ENCODE measurements around the gene GASK1A. TPM values are rescaled to one million over a fixed set of nuclear protein-coding genes. Genes with fewer than 3 reads are reported as not detected.

The GASK1A gene
- total and polyA plus RNA-seq, 10 of the 15 experiments (the other 5 are each of a cell fraction or from before 2014, with no cell fraction given), result 0.18 TPM; not detected in 9

GRCh38 chr3:43004282-43004681 lies 25.2 kb downstream of the GASK1A start:
- no TSS peak for BruUV-seq (replicated peaks)
- intact Hi-C loops (cut with micrococcal nuclease; ENCODE audit: unreplicated experiment), result no loop called here
- ChIA-PET POLR2A (no interaction called here), CTCF (interaction anchor here (0.6 kb wide), 1 partner anchor 20 kb away, joined by 3 read pairs; no protein-coding TSS in a partner anchor), RAD21 (ENCODE audit: unreplicated experiment) (no interaction called here), SMC1A (ENCODE audit: uncharacterized antibody, unreplicated experiment) (no interaction called here)
- Histone ChIP-seq H3K4me2 (ENCODE audit: control insufficient read depth, insufficient read depth) (no peak overlapping the region), H3K9ac (ENCODE audit: control insufficient read depth, insufficient read depth, low read length) (no peak overlapping the region), H3K4me1 (ENCODE audit: control insufficient read depth, insufficient read depth, low read length) (no peaks in the 10 kb centered on the region), H3K27ac (ENCODE audit: control insufficient read depth, insufficient read depth) (no peak overlapping the region), H4K20me1 (ENCODE audit: control insufficient read depth, insufficient read depth) (0 out of 2 replicates have a peak, but pooled peaks cover 2% of the 10 kb centered on the region), H3K4me3 (no peak overlapping the region), H2AFZ (ENCODE audit: control insufficient read depth, low read depth, low read length) (no peak overlapping the region), H3K27me3 (replicated peaks in 1 of 2; ENCODE audit: control insufficient read depth in 2 of 2, insufficient read depth in 2 of 2, low read length in 1 of 2) (no peaks in the 10 kb centered on the region; a peak in 2 of 4 replicates), H3K79me2 (ENCODE audit: control insufficient read depth, insufficient read depth, low read length) (no peaks in the 10 kb centered on the region), H3K36me3 (ENCODE audit: control insufficient read depth in 2 of 2, insufficient read depth in 2 of 2, low read length in 1 of 2) (no peaks in the 10 kb centered on the region), H3K9me3 (replicated peaks; ENCODE audit: control insufficient read depth, insufficient read depth, low read length) (no peaks in the 10 kb centered on the region)
- in situ Hi-C loops (cut with MboI), result no loop called here
- DNase-seq (ENCODE audit: low read depth, low spot score) (no peak), FAIRE-seq (no peak), ATAC-seq (no peak)
- TF ChIP-seq TARDBP (IDR thresholded peaks at IDR 0.05; ENCODE audit: borderline replicate concordance) (no peak), ZZZ3 (IDR thresholded peaks at IDR 0.05; ENCODE audit: control insufficient read depth, insufficient read length, low read depth) (no peak), CEBPB (IDR thresholded peaks at IDR 0.05; ENCODE audit: borderline replicate concordance in 1 of 2, low read depth in 2 of 2, low read length in 2 of 2) (no peak), YBX1 (IDR thresholded peaks at IDR 0.05) (no peak), CTCF (IDR thresholded peaks at IDR 0.05 in 2 of 3, conservative IDR thresholded peaks at IDR 0.05 in 1 of 3; ENCODE audit: control insufficient read depth in 2 of 3, extremely low read depth in 1 of 3, insufficient read depth in 1 of 3, low read depth in 3 of 3, low read length in 3 of 3) (no peak), TAF1 (IDR thresholded peaks at IDR 0.05; ENCODE audit: borderline replicate concordance, low read depth, low read length) (no peak), DPF2 (IDR thresholded peaks at IDR 0.05) (no peak), CBX5 (IDR thresholded peaks at IDR 0.05; ENCODE audit: low read depth) (no peak), E2F8 (IDR thresholded peaks at IDR 0.05; ENCODE audit: low read depth, partially characterized antibody) (no peak), JUNB (IDR thresholded peaks at IDR 0.05) (no peak)
- WGBS (ENCODE audit: insufficient coverage, insufficient replicate concordance, low lambda C conversion rate, missing lambda C conversion rate), result 11% methylated on average over 4 of the region's 4 CpGs

Measured in GM12878 (cell line).